ENCODE data around the gene CRAMP1.

DNA sequence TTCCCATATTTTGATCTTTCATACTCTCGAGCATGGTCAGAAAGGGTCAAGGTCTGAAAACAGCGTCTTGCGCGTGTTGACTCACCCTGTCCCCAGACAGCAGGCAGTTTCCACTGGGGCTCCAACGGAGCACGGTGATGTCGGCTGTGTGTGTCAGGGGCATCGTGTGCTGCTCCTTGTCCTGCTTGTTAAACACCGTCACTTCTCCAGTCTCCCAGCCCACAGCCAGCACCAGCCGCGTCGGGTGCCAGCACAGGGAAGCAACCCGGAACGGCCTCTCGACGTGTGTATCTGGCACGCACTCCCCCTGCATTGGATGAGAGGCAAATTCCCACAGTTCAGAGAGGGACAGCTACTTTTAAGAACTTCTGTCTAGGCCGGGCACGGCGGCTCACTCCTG is 9.9 kb upstream of the CRAMP1 start:
- TF ChIP-seq, protein P1, sequence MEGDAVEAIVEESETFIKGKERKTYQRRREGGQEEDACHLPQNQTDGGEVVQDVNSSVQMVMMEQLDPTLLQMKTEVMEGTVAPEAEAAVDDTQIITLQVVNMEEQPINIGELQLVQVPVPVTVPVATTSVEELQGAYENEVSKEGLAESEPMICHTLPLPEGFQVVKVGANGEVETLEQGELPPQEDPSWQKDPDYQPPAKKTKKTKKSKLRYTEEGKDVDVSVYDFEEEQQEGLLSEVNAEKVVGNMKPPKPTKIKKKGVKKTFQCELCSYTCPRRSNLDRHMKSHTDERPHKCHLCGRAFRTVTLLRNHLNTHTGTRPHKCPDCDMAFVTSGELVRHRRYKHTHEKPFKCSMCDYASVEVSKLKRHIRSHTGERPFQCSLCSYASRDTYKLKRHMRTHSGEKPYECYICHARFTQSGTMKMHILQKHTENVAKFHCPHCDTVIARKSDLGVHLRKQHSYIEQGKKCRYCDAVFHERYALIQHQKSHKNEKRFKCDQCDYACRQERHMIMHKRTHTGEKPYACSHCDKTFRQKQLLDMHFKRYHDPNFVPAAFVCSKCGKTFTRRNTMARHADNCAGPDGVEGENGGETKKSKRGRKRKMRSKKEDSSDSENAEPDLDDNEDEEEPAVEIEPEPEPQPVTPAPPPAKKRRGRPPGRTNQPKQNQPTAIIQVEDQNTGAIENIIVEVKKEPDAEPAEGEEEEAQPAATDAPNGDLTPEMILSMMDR (IDR thresholded peaks at IDR 0.05; ENCODE audit: insufficient read depth, low read depth, low read length), result no peak
- no peak for TF ChIP-seq EZH2 (IDR thresholded peaks at IDR 0.05; ENCODE audit: insufficient read depth, low read length)
